Peyer's patch (tissue), 4 donors: ENCODE measurements around the gene EPO.

Experiments used
- POLR2A ChIP-seq, 2 donors: fragments of 450-650 bp; IDR thresholded peaks; one replicate each; pipeline ENCODE4 v1.5.1; 2017; ENCODE audit warnings: antibody characterized with exemption in 2 of 2, mild to moderate bottlenecking in 2 of 2, moderate library complexity in 2 of 2
- TF ChIP-seq, protein P1 (sequence below), 6 experiments: fragments of 450-650 bp in 4 of 6; fragments of 200-600 bp in 2 of 6; sonication (generic) in 1 of 6; IDR thresholded peaks; one replicate each; pipeline ENCODE4 v1.5.1; 2017 to 2019; ENCODE audit warnings: antibody characterized with exemption in 6 of 6, mild to moderate bottlenecking in 3 of 6, moderate library complexity in 1 of 6

- TF ChIP-seq, protein P1, sequence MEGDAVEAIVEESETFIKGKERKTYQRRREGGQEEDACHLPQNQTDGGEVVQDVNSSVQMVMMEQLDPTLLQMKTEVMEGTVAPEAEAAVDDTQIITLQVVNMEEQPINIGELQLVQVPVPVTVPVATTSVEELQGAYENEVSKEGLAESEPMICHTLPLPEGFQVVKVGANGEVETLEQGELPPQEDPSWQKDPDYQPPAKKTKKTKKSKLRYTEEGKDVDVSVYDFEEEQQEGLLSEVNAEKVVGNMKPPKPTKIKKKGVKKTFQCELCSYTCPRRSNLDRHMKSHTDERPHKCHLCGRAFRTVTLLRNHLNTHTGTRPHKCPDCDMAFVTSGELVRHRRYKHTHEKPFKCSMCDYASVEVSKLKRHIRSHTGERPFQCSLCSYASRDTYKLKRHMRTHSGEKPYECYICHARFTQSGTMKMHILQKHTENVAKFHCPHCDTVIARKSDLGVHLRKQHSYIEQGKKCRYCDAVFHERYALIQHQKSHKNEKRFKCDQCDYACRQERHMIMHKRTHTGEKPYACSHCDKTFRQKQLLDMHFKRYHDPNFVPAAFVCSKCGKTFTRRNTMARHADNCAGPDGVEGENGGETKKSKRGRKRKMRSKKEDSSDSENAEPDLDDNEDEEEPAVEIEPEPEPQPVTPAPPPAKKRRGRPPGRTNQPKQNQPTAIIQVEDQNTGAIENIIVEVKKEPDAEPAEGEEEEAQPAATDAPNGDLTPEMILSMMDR (IDR thresholded peaks at IDR 0.05): no peak
- no peak for TF ChIP-seq POLR2A (IDR thresholded peaks at IDR 0.05)
Measured at GRCh38 chr7:100764841-100765240, 44.6 kb downstream of the EPO start.
